Rectal smooth muscle tissue (tissue), 1 donor: Measurements from ENCODE around the gene HTR5A.

ENCODE experiments used
- H3K27ac ChIP-seq: one replicate; pipeline ENCODE4 v1.7.0; 2013; ENCODE audit warnings: low read depth, low read length, inconsistent platforms
- H3K27me3 ChIP-seq: one replicate; pipeline ENCODE4 v1.7.0; 2013; ENCODE audit warnings: low read length; ENCODE audit not compliant: control insufficient read depth, insufficient read depth
- H3K36me3 ChIP-seq: one replicate; pipeline ENCODE4 v1.7.0; 2013; ENCODE audit warnings: low read length; ENCODE audit not compliant: control insufficient read depth, insufficient read depth
- H3K4me1 ChIP-seq: one replicate; pipeline ENCODE4 v1.7.0; 2013; ENCODE audit warnings: low read length; ENCODE audit not compliant: control insufficient read depth, insufficient read depth
- H3K4me3 ChIP-seq: one replicate; pipeline ENCODE4 v1.7.0; 2013; ENCODE audit warnings: low read length
- H3K9ac ChIP-seq: one replicate; pipeline ENCODE4 v1.7.0; 2013; ENCODE audit warnings: low read length

Gene HTR5A

GRCh38 chr7:155129186-155129585 lies 59.1 kb downstream of the HTR5A start:
- no peak overlapping the region for H3K9ac ChIP-seq

GRCh38 chr7:155129789-155130188 lies 59.7 kb downstream of the HTR5A start:
- Histone ChIP-seq H3K27me3 (no peaks in the 10 kb centered on the region), H3K36me3 (no peaks in the 10 kb centered on the region), H3K9ac (no peak overlapping the region), H3K4me3 (no peak overlapping the region), H3K27ac (no peak overlapping the region), H3K4me1 (no peaks in the 10 kb centered on the region)

More at GRCh38 chr7:155129186-155129585, 59.1 kb downstream of the HTR5A start:
- no peak overlapping the region for H3K27ac ChIP-seq
- no peaks in the 10 kb centered on the region for H3K36me3 ChIP-seq
- no peaks in the 10 kb centered on the region for H3K4me1 ChIP-seq
- H3K27me3 ChIP-seq, result no peaks in the 10 kb centered on the region
- no peak overlapping the region for H3K4me3 ChIP-seq

GRCh38 chr7:155130493-155130892 lies 60.4 kb downstream of the HTR5A start:
- Histone ChIP-seq H3K36me3 (no peaks in the 10 kb centered on the region), H3K4me1 (no peaks in the 10 kb centered on the region), H3K27ac (no peak overlapping the region), H3K9ac (no peak overlapping the region), H3K4me3 (no peak overlapping the region), H3K27me3 (no peaks in the 10 kb centered on the region)

GRCh38 chr7:155131090-155131489 lies 61.0 kb downstream of the HTR5A start:
- H3K4me3 ChIP-seq, result no peak overlapping the region
- no peaks in the 10 kb centered on the region for H3K4me1 ChIP-seq
- no peaks in the 10 kb centered on the region for H3K36me3 ChIP-seq
- no peak overlapping the region for H3K27ac ChIP-seq
- H3K9ac ChIP-seq, result no peak overlapping the region
- no peaks in the 10 kb centered on the region for H3K27me3 ChIP-seq

- Histone ChIP-seq H3K4me1 (no peaks in the 10 kb centered on the region), H3K27me3 (no peaks in the 10 kb centered on the region), H3K4me3 (no peak overlapping the region), H3K27ac (no peak overlapping the region), H3K36me3 (no peaks in the 10 kb centered on the region), H3K9ac (no peak overlapping the region)
These were observed 62.3 kb downstream of the HTR5A start for GRCh38 chr7:155132431-155132830.

GRCh38 chr7:155136619-155137243 lies 66.6 kb downstream of the HTR5A start:
- no peaks in the 10 kb centered on the region for H3K4me1 ChIP-seq
- no peaks in the 10 kb centered on the region for H3K27me3 ChIP-seq
- no peak overlapping the region for H3K27ac ChIP-seq
- no peak overlapping the region for H3K4me3 ChIP-seq
- H3K36me3 ChIP-seq, result no peaks in the 10 kb centered on the region
- no peak overlapping the region for H3K9ac ChIP-seq
